Hepatocyte (in vitro differentiated cells): ENCODE results near the gene CLIC5. TPM values are rescaled to one million over a fixed set of nuclear protein-coding genes. Genes with fewer than 3 reads are reported as not detected.

Experiments
- DNase-seq: peaks from one replicate; pipeline ENCODE4 v3.0.0-alpha.2; 2016; ENCODE audit warnings: low spot score
- H2AFZ ChIP-seq: fragments of 200-600 bp; sonication (generic); 2 replicates; pipeline ENCODE4 v1.6.0; 2016; ENCODE audit warnings: antibody characterized with exemption, mild to moderate bottlenecking
- H3K27ac ChIP-seq: fragments of 200-600 bp; sonication (generic); 2 replicates; pipeline ENCODE4 v1.5.1; 2016; ENCODE audit warnings: mild to moderate bottlenecking
- H3K27me3 ChIP-seq: fragments of 200-600 bp; sonication (generic); 2 replicates; pipeline ENCODE4 v1.6.1; 2016
- H3K36me3 ChIP-seq: fragments of 200-600 bp; sonication (generic); replicated peaks from 2 replicates; pipeline ENCODE4 v1.5.1; 2016; ENCODE audit warnings: low read depth; ENCODE audit not compliant: insufficient read depth
- H3K4me1 ChIP-seq: fragments of 200-600 bp; sonication (generic); 2 replicates; pipeline ENCODE4 v1.5.1; 2016; ENCODE audit warnings: mild to moderate bottlenecking, moderate library complexity; ENCODE audit not compliant: insufficient read depth
- H3K4me2 ChIP-seq: fragments of 200-600 bp; sonication (generic); 2 replicates; pipeline ENCODE4 v1.6.0; 2016
- H3K4me3 ChIP-seq: fragments of 200-600 bp; sonication (generic); 2 replicates; pipeline ENCODE4 v1.5.1; 2016; ENCODE audit warnings: mild to moderate bottlenecking
- H3K79me2 ChIP-seq: fragments of 200-600 bp; sonication (generic); 2 replicates; pipeline ENCODE4 v1.6.0; 2017; ENCODE audit warnings: mild to moderate bottlenecking
- H3K9me2 ChIP-seq: fragments of 200-600 bp; sonication (generic); replicated peaks from 2 replicates; pipeline ENCODE4 v1.6.0; 2017; ENCODE audit warnings: mild to moderate bottlenecking; ENCODE audit not compliant: insufficient read depth
- H3K9me3 ChIP-seq: fragments of 200-600 bp; sonication (generic); 2 replicates; pipeline ENCODE4 v1.5.1; 2016; ENCODE audit warnings: low read depth, mild to moderate bottlenecking
- H4K20me1 ChIP-seq: fragments of 200-600 bp; sonication (generic); 2 replicates; pipeline ENCODE4 v1.6.0; 2016; ENCODE audit warnings: mild to moderate bottlenecking; ENCODE audit not compliant: insufficient read depth, poor library complexity, severe bottlenecking
- CTCF ChIP-seq: fragments of 200-600 bp; sonication (generic); IDR thresholded peaks from 2 replicates; pipeline ENCODE4 v1.5.1; 2016; ENCODE audit warnings: antibody characterized with exemption, mild to moderate bottlenecking; ENCODE audit not compliant: poor library complexity
- EZH2 ChIP-seq: fragments of 200-600 bp; sonication (generic); IDR thresholded peaks from 2 replicates; pipeline ENCODE4 v1.6.1; 2016; ENCODE audit warnings: antibody characterized with exemption, mild to moderate bottlenecking, borderline replicate concordance
- EZH2phosphoT487 ChIP-seq: fragments of 200-600 bp; sonication (generic); IDR thresholded peaks from one replicate; pipeline ENCODE4 v1.6.1; 2018; ENCODE audit warnings: antibody characterized with exemption, mild to moderate bottlenecking, low read depth, moderate library complexity; ENCODE audit not compliant: unreplicated experiment, severe bottlenecking
- WGBS: methylation state at CpG from one replicate; pipeline ENCODE4 v1.1.6; 2016; ENCODE audit warnings: low lambda C conversion rate; ENCODE audit errors: missing lambda C conversion rate; 5-methylcytosine and 5-hydroxymethylcytosine counted together
- polyA plus RNA-seq: library from polyadenylated mRNA; unstranded; fragments of >200 nt; fragmentation: Nextera tagmentation; extraction: Ambion mirVana; gene quantifications from 2 replicates; pipeline ENCODE4 v1.2.1, GENCODE V29; 2016
- total RNA-seq: library from RNA; depleted of rRNA; stranded (reverse); fragments of >200 nt; gene quantifications from 2 replicates; pipeline ENCODE4 v1.2.3, GENCODE V29; 2014

The CLIC5 gene
- total and polyA plus RNA-seq, 2 experiments from 2014 or later = 6.0 to 12.1 TPM

- Histone ChIP-seq H3K27ac (no peak overlapping the region), H3K9me3 (no peaks in the 10 kb centered on the region), H3K4me2 (no peak overlapping the region), H3K79me2 (no peaks in the 10 kb centered on the region), H3K27me3 (no peaks in the 10 kb centered on the region), H4K20me1 (no peaks in the 10 kb centered on the region), H3K36me3 (no peaks in the 10 kb centered on the region), H3K9me2 (no peaks in the 10 kb centered on the region), H2AFZ (no peak overlapping the region), H3K4me3 (no peak overlapping the region), H3K4me1 (peaks cover 14% of the 10 kb centered on the region)
- 77% methylated on average over 6 of the region's 6 CpGs for WGBS
- no peak for DNase-seq
- TF ChIP-seq EZH2 = no peak
- no peak for TF ChIP-seq CTCF
Observed at GRCh38 chr6:45921691-45922281, 93.9 kb downstream of the CLIC5 start.

GRCh38 chr6:45920819-45921511 lies 94.7 kb downstream of the CLIC5 start:
- 87% methylated on average over 5 of the region's 5 CpGs for WGBS
- H3K27ac ChIP-seq = no peak overlapping the region
- peaks cover 14% of the 10 kb centered on the region for H3K4me1 ChIP-seq
- H3K9me3 ChIP-seq = no peaks in the 10 kb centered on the region
- TF ChIP-seq EZH2 = no peak
- TF ChIP-seq EZH2phosphoT487 = no peak
- no peak for TF ChIP-seq CTCF
- no peak overlapping the region for H2AFZ ChIP-seq
- no peaks in the 10 kb centered on the region for H3K79me2 ChIP-seq
- no peak overlapping the region for H3K4me2 ChIP-seq
- no peaks in the 10 kb centered on the region for H3K36me3 ChIP-seq
- H3K9me2 ChIP-seq = no peaks in the 10 kb centered on the region
- no peaks in the 10 kb centered on the region for H4K20me1 ChIP-seq
- no peak for DNase-seq
- H3K4me3 ChIP-seq = no peak overlapping the region
- no peaks in the 10 kb centered on the region for H3K27me3 ChIP-seq

- H3K4me1 ChIP-seq = peaks cover 8% of the 10 kb centered on the region
- H3K36me3 ChIP-seq = no peaks in the 10 kb centered on the region
- TF ChIP-seq EZH2phosphoT487 (no peak), CTCF (no peak), EZH2 (no peak)
- no peak overlapping the region for H3K4me2 ChIP-seq
- H3K79me2 ChIP-seq = no peaks in the 10 kb centered on the region
- H3K9me3 ChIP-seq = no peaks in the 10 kb centered on the region
- H3K27ac ChIP-seq = no peak overlapping the region
- no peak overlapping the region for H3K4me3 ChIP-seq
- WGBS = 98% methylated on average over 2 of the region's 2 CpGs
- H3K27me3 ChIP-seq = no peaks in the 10 kb centered on the region
- no peak overlapping the region for H2AFZ ChIP-seq
- DNase-seq = no peak
- no peaks in the 10 kb centered on the region for H4K20me1 ChIP-seq
- H3K9me2 ChIP-seq = no peaks in the 10 kb centered on the region
Observed at GRCh38 chr6:45917439-45917838, 98.2 kb downstream of the CLIC5 start.
